NT2/D1 (cell line): ENCODE data around the gene SNX4.
"Not testable (repeated sequence)": the region's sequence is repeated elsewhere in the genome, so short reads cannot be mapped to it uniquely, and the experiment has no call there.

Source experiments
- DNase-seq: peaks from one replicate; pipeline ENCODE4 v3.0.0-alpha.2; 2011; ENCODE audit warnings: low read depth, low spot score
- H3K27me3 ChIP-seq: 2 replicates; pipeline ENCODE4 v1.6.0; 2011; ENCODE audit warnings: mild to moderate bottlenecking; ENCODE audit not compliant: insufficient read length, insufficient read depth
- H3K36me3 ChIP-seq: 2 replicates; pipeline ENCODE4 v1.6.1; 2011; ENCODE audit warnings: mild to moderate bottlenecking, low read length, mixed read lengths; ENCODE audit not compliant: insufficient read depth, insufficient read length
- H3K4me1 ChIP-seq: 2 replicates; pipeline ENCODE4 v1.5.1; 2011; ENCODE audit not compliant: insufficient read depth, insufficient read length
- H3K4me3 ChIP-seq: 2 replicates; pipeline ENCODE4 v1.5.1; 2011; ENCODE audit warnings: low read depth; ENCODE audit not compliant: insufficient read length
- H3K9ac ChIP-seq: 2 replicates; pipeline ENCODE4 v1.6.0; 2011; ENCODE audit warnings: low read depth; ENCODE audit not compliant: insufficient read length
- H3K9me3 ChIP-seq: 2 replicates; pipeline ENCODE4 v1.5.1; 2011; ENCODE audit warnings: mild to moderate bottlenecking, low read length; ENCODE audit not compliant: insufficient read depth
- SUZ12 ChIP-seq: IDR thresholded peaks from 2 replicates; pipeline ENCODE4 v1.6.1; 2011; ENCODE audit not compliant: insufficient read length, insufficient read depth; ENCODE audit errors: extremely low read depth
- YY1 ChIP-seq: IDR thresholded peaks from 2 replicates; pipeline ENCODE4 v1.6.1; 2011; ENCODE audit not compliant: insufficient read length, insufficient read depth
- ZNF274 ChIP-seq: IDR thresholded peaks from 2 replicates; pipeline ENCODE4 v1.6.1; 2011; ENCODE audit warnings: mild to moderate bottlenecking, low read depth, low read length

The SNX4 gene

GRCh38 chr3:125481786-125482185, 38.2 kb downstream of the SNX4 start:
- Histone ChIP-seq H3K36me3 (peaks cover 53% of the 10 kb centered on the region), H3K4me3 (no peak overlapping the region), H3K9me3 (no peaks in the 10 kb centered on the region), H3K9ac (no peak overlapping the region), H3K4me1 (no peaks in the 10 kb centered on the region), H3K27me3 (no peaks in the 10 kb centered on the region)
- TF ChIP-seq SUZ12 (no peak), YY1 (no peak), ZNF274 (no peak)
- no peak for DNase-seq

- H3K9ac ChIP-seq, H3K9me3 ChIP-seq, H3K4me3 ChIP-seq, DNase-seq, H3K4me1 ChIP-seq, H3K27me3 ChIP-seq: not testable (repeated sequence)
- H3K36me3 ChIP-seq = peaks cover 54% of the 10 kb centered on the region
Observed at GRCh38 chr3:125481375-125481759, 38.6 kb downstream of the SNX4 start.

- no peak for TF ChIP-seq SUZ12
- TF ChIP-seq YY1 = no peak
- TF ChIP-seq ZNF274 = no peak
- Histone ChIP-seq H3K27me3 (no peaks in the 10 kb centered on the region), H3K4me1 (no peaks in the 10 kb centered on the region), H3K4me3 (no peak overlapping the region), H3K36me3 (peaks cover 54% of the 10 kb centered on the region), H3K9me3 (no peaks in the 10 kb centered on the region), H3K9ac (no peak overlapping the region)
- DNase-seq = no peak
Observed at GRCh38 chr3:125480656-125481374, 39.2 kb downstream of the SNX4 start.

- no peak for TF ChIP-seq ZNF274
Observed at GRCh38 chr3:125479091-125479490, 40.9 kb downstream of the SNX4 start.

GRCh38 chr3:125478326-125478725, 41.7 kb downstream of the SNX4 start:
- no peak for DNase-seq
- Histone ChIP-seq H3K9me3 (no peaks in the 10 kb centered on the region), H3K4me1 (no peaks in the 10 kb centered on the region), H3K9ac (no peak overlapping the region), H3K4me3 (no peak overlapping the region), H3K36me3 (peaks cover 65% of the 10 kb centered on the region), H3K27me3 (no peaks in the 10 kb centered on the region)
- TF ChIP-seq ZNF274 (no peak), YY1 (no peak), SUZ12 (no peak)

More at GRCh38 chr3:125479091-125479490, 40.9 kb downstream of the SNX4 start:
- Histone ChIP-seq H3K4me1 (no peaks in the 10 kb centered on the region), H3K4me3 (no peak overlapping the region), H3K36me3 (peaks cover 68% of the 10 kb centered on the region), H3K9ac (no peak overlapping the region), H3K9me3 (no peaks in the 10 kb centered on the region), H3K27me3 (no peaks in the 10 kb centered on the region)
- DNase-seq = no peak

- Histone ChIP-seq H3K9me3 (no peaks in the 10 kb centered on the region), H3K36me3 (peaks cover 67% of the 10 kb centered on the region), H3K27me3 (no peaks in the 10 kb centered on the region), H3K9ac (no peak overlapping the region), H3K4me1 (no peaks in the 10 kb centered on the region), H3K4me3 (no peak overlapping the region)
- TF ChIP-seq ZNF274 (no peak), YY1 (no peak), SUZ12 (no peak)
- DNase-seq = no peak
Observed at GRCh38 chr3:125477701-125478100, 42.3 kb downstream of the SNX4 start.

- Histone ChIP-seq H3K4me1 (no peaks in the 10 kb centered on the region), H3K9ac (no peak overlapping the region), H3K36me3 (peaks cover 73% of the 10 kb centered on the region), H3K4me3 (no peak overlapping the region), H3K9me3 (no peaks in the 10 kb centered on the region), H3K27me3 (no peaks in the 10 kb centered on the region)
- no peak for DNase-seq
- no peak for TF ChIP-seq ZNF274
- TF ChIP-seq YY1 = no peak
- TF ChIP-seq SUZ12 = no peak
Observed at GRCh38 chr3:125470671-125471070, 49.3 kb downstream of the SNX4 start.
